NB4 (cell line): ENCODE data around the gene DOC2B.
"Not testable (repeated sequence)": the region's sequence is repeated elsewhere in the genome, so short reads cannot be mapped to it uniquely, and the experiment has no call there.

Experiments
- DNase-seq: peaks from one replicate; pipeline ENCODE4 v3.0.0; 2010; ENCODE audit warnings: low read depth
- H3K4me3 ChIP-seq: one replicate; pipeline ENCODE4 v1.5.1; 2011; ENCODE audit warnings: mild to moderate bottlenecking, low read depth, low read length, moderate library complexity
- CTCF ChIP-seq: IDR thresholded peaks from one replicate; pipeline ENCODE4 v1.5.1; 2012; ENCODE audit warnings: low read depth, low read length
- MAX ChIP-seq: IDR thresholded peaks from 2 replicates; pipeline ENCODE4 v1.6.1; 2011; ENCODE audit warnings: low read depth, low read length
- MYC ChIP-seq: IDR thresholded peaks from 2 replicates; pipeline ENCODE4 v1.6.1; 2011; ENCODE audit warnings: low read depth, low read length
- POLR2A ChIP-seq: IDR thresholded peaks from 2 replicates; pipeline ENCODE4 v1.6.1; 2011; ENCODE audit warnings: mild to moderate bottlenecking; ENCODE audit not compliant: insufficient read length; ENCODE audit errors: extremely low read depth

Gene DOC2B

GRCh38 chr17:213286-214105, 32.0 kb upstream of the DOC2B start:
- no peak for TF ChIP-seq CTCF
- TF ChIP-seq MYC = no peak
- no peak for TF ChIP-seq POLR2A
- no peak for DNase-seq
- no peak overlapping the region for H3K4me3 ChIP-seq

GRCh38 chr17:210402-210801, 29.0 kb upstream of the DOC2B start:
- DNase-seq = no peak
- no peak for TF ChIP-seq CTCF
- TF ChIP-seq MAX = no peak
- no peak for TF ChIP-seq MYC
- TF ChIP-seq POLR2A = no peak
- H3K4me3 ChIP-seq = no peak overlapping the region

GRCh38 chr17:208429-208828, 27.0 kb upstream of the DOC2B start:
- TF ChIP-seq MAX = no peak
- H3K4me3 ChIP-seq = no peak overlapping the region
- no peak for DNase-seq

- H3K4me3 ChIP-seq = no peak overlapping the region
- no peak for TF ChIP-seq POLR2A
- DNase-seq = no peak
These were observed 26.3 kb upstream of the DOC2B start for GRCh38 chr17:207775-208174.

GRCh38 chr17:206941-207560, 25.6 kb upstream of the DOC2B start:
- H3K4me3 ChIP-seq = no peak overlapping the region
- no peak for DNase-seq
- TF ChIP-seq MYC (no peak), CTCF (no peak), MAX (no peak), POLR2A (no peak)

GRCh38 chr17:206484-206883, 25.0 kb upstream of the DOC2B start:
- not testable (repeated sequence) for DNase-seq, H3K4me3 ChIP-seq

- TF ChIP-seq MAX = no peak
- TF ChIP-seq POLR2A = no peak
- no peak for TF ChIP-seq MYC
- no peak for TF ChIP-seq CTCF
- no peak overlapping the region for H3K4me3 ChIP-seq
- DNase-seq = no peak
These were observed 24.4 kb upstream of the DOC2B start for GRCh38 chr17:205817-206216.
